Esophagus (tissue), 2 donors: ENCODE results near the gene GOSR1. TPM values are rescaled to one million over a fixed set of nuclear protein-coding genes. Genes with fewer than 3 reads are reported as not detected.
"Not testable (repeated sequence)": the region's sequence is repeated elsewhere in the genome, so short reads cannot be mapped to it uniquely, and the experiment has no call there.

Experiments used
- H3K27ac ChIP-seq, 2 donors: one replicate each; pipeline ENCODE4 v1.5.1; 2013; ENCODE audit warnings: low read depth in 2 of 2, mild to moderate bottlenecking in 2 of 2, inconsistent platforms in 1 of 2, low read length in 1 of 2, moderate library complexity in 1 of 2
- H3K27me3 ChIP-seq, 2 donors: one replicate each; pipeline ENCODE4 v1.6.1; 2013; ENCODE audit warnings: low read length in 2 of 2, control low read depth in 1 of 2, mild to moderate bottlenecking in 1 of 2; ENCODE audit not compliant: insufficient read depth in 2 of 2, control insufficient read depth in 1 of 2
- H3K36me3 ChIP-seq, 2 donors: one replicate each; pipeline ENCODE4 v1.6.1; 2013; ENCODE audit warnings: low read length in 1 of 2; ENCODE audit not compliant: control insufficient read depth in 2 of 2, insufficient read depth in 2 of 2
- H3K4me1 ChIP-seq, 2 donors: one replicate each; pipeline ENCODE4 v1.6.1; 2013; ENCODE audit warnings: low read length in 1 of 2; ENCODE audit not compliant: control insufficient read depth in 2 of 2, insufficient read depth in 2 of 2
- H3K4me3 ChIP-seq, 2 donors: one replicate each; pipeline ENCODE4 v1.5.1; 2013; ENCODE audit warnings: low read length in 2 of 2, mild to moderate bottlenecking in 2 of 2, low read depth in 1 of 2, moderate library complexity in 1 of 2
- H3K9me3 ChIP-seq, 2 donors: one replicate each; pipeline ENCODE4 v1.6.1; 2013; ENCODE audit warnings: mild to moderate bottlenecking in 2 of 2, low read depth in 1 of 2, low read length in 1 of 2, moderate library complexity in 1 of 2; ENCODE audit not compliant: control insufficient read depth in 2 of 2, insufficient read depth in 1 of 2
- WGBS, 2 donors: extraction: QIAGEN DNeasy Blood & Tissue Kit; methylation state at CpG; one replicate each; pipeline ENCODE4 v1.1.7; 2013; 5-methylcytosine and 5-hydroxymethylcytosine counted together
- polyA plus RNA-seq, 2 donors: library from polyadenylated mRNA; stranded (reverse); fragments of 200-250 nt; gene quantifications; one replicate each; pipeline ENCODE4 v1.2.3, GENCODE V29; 2013
- donor health status: healthy with polysubstance abuse.
- donor health status: Bipolar disorder and iron deficiency.

GOSR1 gene
- polyA plus RNA-seq = 10 to 100 TPM in 1 of 2 donors, 1 to 10 TPM in 1; 9.8 to 14.5 TPM

DNA sequence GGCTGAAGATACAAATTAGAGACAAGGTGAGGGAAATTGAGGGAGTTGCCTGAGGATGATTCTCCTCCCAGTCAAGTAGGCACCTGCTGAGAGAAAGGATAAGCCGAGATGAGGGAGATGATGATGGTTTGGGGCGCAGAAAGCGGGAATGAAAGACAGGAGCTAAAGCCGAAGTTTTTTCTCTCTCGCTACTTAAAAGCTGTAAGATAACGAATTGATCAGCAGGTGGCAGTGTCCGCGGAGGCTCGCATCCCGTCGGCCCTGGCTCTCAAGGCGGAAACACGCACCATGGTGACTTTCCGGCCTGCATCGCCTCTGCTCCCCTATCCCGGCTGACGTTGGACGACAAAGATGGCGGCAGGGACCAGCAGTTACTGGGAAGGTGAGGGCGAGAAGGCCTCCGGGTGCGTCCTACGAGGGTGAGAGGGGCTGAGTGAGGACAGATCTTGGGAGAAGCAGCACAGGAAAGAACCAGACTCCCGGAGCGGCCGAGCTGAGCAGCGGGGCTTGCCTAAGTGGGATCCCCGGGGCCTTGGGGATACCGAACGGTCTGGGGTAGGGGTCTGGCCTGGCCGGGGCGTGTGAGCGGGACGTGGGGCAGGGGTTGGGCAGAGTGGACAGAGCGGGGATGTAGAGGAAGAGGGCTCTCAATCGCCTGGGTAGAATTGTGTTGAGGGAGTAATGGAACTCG lies at the start of gene GOSR1:
Gene GOSR1, plus strand, starts transcription at position 326 of the 691 bp plus-strand sequence. Its CDS starts 26 bp downstream, at position 352.
- Histone ChIP-seq H3K27ac (peak within 1 kb of the TSS; percentile 79 to 92), H3K27me3 (no peaks in the 10 kb centered on the region), H3K9me3 (no peaks in the 10 kb centered on the region), H3K36me3 (peaks cover 0 to 2% of the 10 kb centered on the region in 2 donors), H3K4me1 (no peaks in the 10 kb centered on the region), H3K4me3 (peak within 1 kb of the TSS; percentile 88 to 99)
- 0 to 1% methylated on average over 37 of the region's 37 CpGs for WGBS, 2 donors

DNA sequence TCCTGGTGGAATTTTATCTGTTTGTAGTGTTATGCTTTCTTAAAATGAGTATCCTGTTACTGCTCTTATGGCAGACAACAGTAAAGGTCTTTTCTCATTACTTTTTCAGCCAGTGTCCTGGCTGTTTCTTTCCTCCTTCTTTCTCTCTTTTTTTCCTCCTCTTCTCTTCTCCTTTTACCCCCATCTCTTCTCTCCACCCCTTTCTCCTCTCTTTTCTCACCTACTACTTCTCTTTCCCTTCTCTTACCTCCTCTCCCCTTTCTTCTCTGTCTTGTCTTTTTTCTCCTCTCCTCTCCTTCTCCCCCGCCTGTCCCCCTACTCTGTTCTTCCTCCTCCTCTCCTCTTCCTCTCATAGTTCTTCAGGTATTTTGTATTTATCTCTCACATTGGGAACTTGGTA lies 49.6 kb upstream of the GOSR1 start:
- H3K27ac ChIP-seq = no peak overlapping the region
- WGBS, 2 donors = 95 to 96% methylated on average over 1 of the region's 1 CpG

DNA sequence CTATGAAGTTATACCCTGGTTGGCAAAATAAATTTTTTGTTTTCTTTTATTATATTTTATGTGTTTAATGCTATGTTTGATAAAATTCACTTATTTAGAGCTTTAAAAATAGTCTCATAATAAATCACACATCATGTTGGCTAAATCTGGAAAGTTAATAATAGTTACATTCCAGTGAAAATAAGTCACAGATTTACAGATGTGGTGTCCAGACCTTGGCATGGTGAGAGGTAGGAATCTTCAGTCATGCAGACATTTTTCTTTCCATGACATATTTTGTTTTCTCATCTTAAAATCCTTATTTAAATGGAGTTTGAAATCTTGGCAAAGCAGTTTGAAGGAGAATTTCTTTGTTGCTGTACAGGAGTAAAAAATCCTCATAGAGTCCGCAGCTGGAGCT lies 48.1 kb upstream of the GOSR1 start:
- Histone ChIP-seq H3K36me3 (peaks cover 0 to 4% of the 10 kb centered on the region in 2 donors), H3K27me3 (no peaks in the 10 kb centered on the region), H3K27ac (no peak overlapping the region), H3K9me3 (no peaks in the 10 kb centered on the region), H3K4me3 (no peak overlapping the region), H3K4me1 (no peaks in the 10 kb centered on the region)
- 73 to 79% methylated on average over 1 of the region's 1 CpG for WGBS, 2 donors

More for the DNA sequence above, 49.6 kb upstream of the GOSR1 start:
- Histone ChIP-seq H3K4me3 (no peak overlapping the region), H3K27me3 (no peaks in the 10 kb centered on the region), H3K9me3 (no peaks in the 10 kb centered on the region), H3K4me1 (no peaks in the 10 kb centered on the region), H3K36me3 (peaks cover 0 to 4% of the 10 kb centered on the region in 2 donors)

- 63 to 72% methylated on average over 1 of the region's 1 CpG for WGBS, 2 donors
- Histone ChIP-seq H3K27ac (no peak overlapping the region), H3K27me3 (no peaks in the 10 kb centered on the region), H3K36me3 (peaks cover 0 to 2% of the 10 kb centered on the region in 2 donors), H3K4me3 (no peak overlapping the region), H3K4me1 (no peaks in the 10 kb centered on the region), H3K9me3 (no peaks in the 10 kb centered on the region)
Observed at GRCh38 chr17:30433514-30433913, 43.7 kb upstream of the GOSR1 start.

- Histone ChIP-seq H3K4me1 (no peaks in the 10 kb centered on the region), H3K36me3 (no peaks in the 10 kb centered on the region), H3K27me3 (no peaks in the 10 kb centered on the region), H3K27ac (no peak overlapping the region), H3K4me3 (no peak overlapping the region), H3K9me3 (no peaks in the 10 kb centered on the region)
Observed at GRCh38 chr17:30436729-30437128, 40.5 kb upstream of the GOSR1 start.

- no peaks in the 10 kb centered on the region for H3K9me3 ChIP-seq
Observed at GRCh38 chr17:30443721-30444120, 33.5 kb upstream of the GOSR1 start.

GRCh38 chr17:30446640-30447039 lies 30.6 kb upstream of the GOSR1 start:
- H3K27me3 ChIP-seq, H3K9me3 ChIP-seq, H3K4me1 ChIP-seq, H3K27ac ChIP-seq, H3K36me3 ChIP-seq, H3K4me3 ChIP-seq: not testable (repeated sequence)

More at GRCh38 chr17:30443721-30444120, 33.5 kb upstream of the GOSR1 start:
- no peaks in the 10 kb centered on the region for H3K36me3 ChIP-seq
- no peaks in the 10 kb centered on the region for H3K27me3 ChIP-seq
- no peak overlapping the region for H3K27ac ChIP-seq
- no peak overlapping the region for H3K4me3 ChIP-seq
- WGBS, 2 donors = 76 to 80% methylated on average over 6 of the region's 6 CpGs
- H3K4me1 ChIP-seq = no peaks in the 10 kb centered on the region

- no peaks in the 10 kb centered on the region for H3K36me3 ChIP-seq
- H3K27me3 ChIP-seq = no peaks in the 10 kb centered on the region
- H3K9me3 ChIP-seq = no peaks in the 10 kb centered on the region
- no peaks in the 10 kb centered on the region for H3K4me1 ChIP-seq
- no peak overlapping the region for H3K27ac ChIP-seq
- WGBS, 2 donors = 44 to 57% methylated on average over 4 of the region's 4 CpGs
- no peak overlapping the region for H3K4me3 ChIP-seq
Observed at GRCh38 chr17:30449480-30449879, 27.7 kb upstream of the GOSR1 start.

DNA sequence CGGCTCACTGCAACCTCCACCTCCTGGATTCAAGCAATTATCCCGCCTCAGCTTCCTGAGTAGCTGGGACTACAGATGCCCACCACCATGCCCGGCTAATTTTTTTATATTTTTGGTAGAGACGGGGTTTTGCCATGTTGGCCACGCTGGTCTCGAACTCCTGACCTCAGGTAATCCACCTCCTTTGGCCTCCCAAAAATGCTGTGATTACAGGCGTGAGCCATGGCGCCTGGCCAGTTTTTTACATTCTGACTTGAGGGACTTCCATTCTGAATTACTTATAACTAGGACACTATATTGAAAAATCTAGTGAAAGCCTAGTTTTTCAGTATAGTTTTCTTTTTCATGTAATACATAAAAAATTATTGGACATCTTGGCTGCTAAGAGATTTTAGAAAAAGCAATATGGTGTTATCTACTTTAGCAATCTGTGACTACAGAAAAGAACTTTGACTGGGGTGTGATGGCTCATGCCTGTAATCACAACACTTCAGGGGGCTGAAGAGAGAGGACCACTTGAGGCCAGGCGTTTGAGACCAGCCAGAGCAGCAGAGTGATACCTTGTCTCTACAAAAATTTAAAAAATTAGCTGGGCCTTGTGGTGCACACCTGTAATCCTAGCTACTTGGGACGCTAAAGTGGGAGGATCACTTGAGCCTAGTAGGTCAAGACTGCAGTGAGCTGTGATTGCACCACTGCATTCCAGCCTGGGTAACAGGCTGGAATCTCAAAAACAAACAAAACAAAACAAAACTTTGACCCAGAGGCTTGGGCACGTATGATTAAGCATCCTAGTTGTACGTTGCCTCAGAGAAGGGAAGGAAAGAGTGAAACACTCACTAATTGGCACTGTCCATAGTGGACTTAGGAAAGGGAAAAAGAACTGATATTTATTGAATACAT lies 26.8 kb upstream of the GOSR1 start:
- H3K27me3 ChIP-seq = no peaks in the 10 kb centered on the region
- no peaks in the 10 kb centered on the region for H3K9me3 ChIP-seq
- no peaks in the 10 kb centered on the region for H3K4me1 ChIP-seq
- H3K36me3 ChIP-seq = no peaks in the 10 kb centered on the region
- no peak overlapping the region for H3K4me3 ChIP-seq
- 92 to 93% methylated on average over 12 of the region's 12 CpGs for WGBS, 2 donors
- H3K27ac ChIP-seq = no peak overlapping the region
